GM21423 (cell line): ENCODE data around the gene TYROBP.
"Not testable (repeated sequence)": the region's sequence is repeated elsewhere in the genome, so short reads cannot be mapped to it uniquely, and the experiment has no call there.

Experiments used
- ATAC-seq: cut with Tn5 transposase; IDR thresholded peaks from one replicate; pipeline ENCODE4 v1.9.1; 2021; ENCODE audit warnings: mild to moderate bottlenecking, moderate library complexity; ENCODE audit not compliant: unreplicated experiment

TYROBP gene

GRCh38 chr19:35901854-35902661 is 6.0 kb downstream of the TYROBP start, which contains the start of gene HCST:
HCST (plus strand) TSS chr19:35902529; CDS start chr19:35902594, 65 bp downstream.
- ATAC-seq, result no peak

- no peak for ATAC-seq
Observed at GRCh38 chr19:35901055-35901644, 6.9 kb downstream of the TYROBP start.

GRCh38 chr19:35899547-35900214 is 8.4 kb downstream of the TYROBP start:
- peak; percentile 44 for ATAC-seq

GRCh38 chr19:35898499-35898809 is 9.6 kb downstream of the TYROBP start:
- no peak for ATAC-seq

GRCh38 chr19:35897706-35898451 is 10.2 kb downstream of the TYROBP start:
- no peak for ATAC-seq

- no peak for ATAC-seq
Observed at GRCh38 chr19:35896643-35897040, 11.5 kb downstream of the TYROBP start.

DNA sequence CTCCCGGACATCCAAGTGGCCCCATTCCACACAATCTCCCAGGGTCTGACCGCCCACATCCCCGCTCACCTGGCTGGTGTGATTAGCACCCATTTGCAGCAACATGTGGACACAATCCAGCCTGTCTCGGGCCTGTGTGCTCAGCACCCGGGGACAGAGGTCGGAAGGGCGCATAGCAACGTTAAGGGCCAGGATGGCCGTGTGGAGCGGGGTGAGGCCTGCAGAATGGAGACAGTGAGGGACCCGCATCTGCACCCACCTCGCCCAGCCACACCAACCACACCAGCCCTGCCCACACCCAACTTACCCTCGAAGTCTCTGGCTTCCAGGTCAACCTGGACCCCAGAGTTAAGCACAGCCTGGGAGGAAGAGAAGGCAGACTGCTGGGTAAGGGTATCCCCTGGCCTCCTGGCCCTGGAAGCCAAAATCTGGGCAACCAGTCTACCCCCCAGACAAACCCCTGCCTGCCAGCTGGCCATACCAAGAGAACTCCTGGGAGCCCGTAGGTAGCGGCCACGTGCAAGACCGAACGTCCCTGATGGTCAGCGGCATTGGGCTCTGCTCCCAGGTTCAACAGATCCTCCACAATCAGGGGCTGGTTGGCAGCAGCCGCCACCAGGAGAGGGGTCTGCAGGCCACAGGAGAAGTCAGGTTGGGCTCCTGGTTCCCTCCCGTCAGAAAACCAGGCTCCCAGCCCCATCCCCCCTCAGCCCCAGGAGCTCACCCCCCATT is 12.0 kb downstream of the TYROBP start:
- ATAC-seq, result no peak

- ATAC-seq, result no peak
Observed at GRCh38 chr19:35894342-35894741, 13.8 kb downstream of the TYROBP start.

DNA sequence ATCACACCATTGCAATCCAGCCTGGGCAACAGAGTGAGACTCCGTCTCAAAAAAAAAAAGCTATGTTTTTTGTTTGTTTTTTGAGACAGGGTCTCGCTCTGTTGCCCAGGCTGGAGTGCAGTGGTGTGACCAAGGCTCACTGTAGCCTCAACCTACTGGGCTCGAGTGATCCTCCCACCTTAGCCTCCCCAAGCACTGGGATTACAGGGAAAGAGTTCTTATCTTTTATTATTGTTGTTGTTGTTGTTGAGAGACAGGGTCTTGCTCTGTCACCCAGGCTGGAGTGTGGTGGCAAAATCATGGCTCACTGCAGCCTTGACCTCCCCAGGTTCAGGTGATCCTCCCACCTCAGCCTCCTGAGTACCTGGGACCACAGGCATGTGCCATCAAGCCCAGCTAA is 16.3 kb downstream of the TYROBP start:
- not testable (repeated sequence) for ATAC-seq

DNA sequence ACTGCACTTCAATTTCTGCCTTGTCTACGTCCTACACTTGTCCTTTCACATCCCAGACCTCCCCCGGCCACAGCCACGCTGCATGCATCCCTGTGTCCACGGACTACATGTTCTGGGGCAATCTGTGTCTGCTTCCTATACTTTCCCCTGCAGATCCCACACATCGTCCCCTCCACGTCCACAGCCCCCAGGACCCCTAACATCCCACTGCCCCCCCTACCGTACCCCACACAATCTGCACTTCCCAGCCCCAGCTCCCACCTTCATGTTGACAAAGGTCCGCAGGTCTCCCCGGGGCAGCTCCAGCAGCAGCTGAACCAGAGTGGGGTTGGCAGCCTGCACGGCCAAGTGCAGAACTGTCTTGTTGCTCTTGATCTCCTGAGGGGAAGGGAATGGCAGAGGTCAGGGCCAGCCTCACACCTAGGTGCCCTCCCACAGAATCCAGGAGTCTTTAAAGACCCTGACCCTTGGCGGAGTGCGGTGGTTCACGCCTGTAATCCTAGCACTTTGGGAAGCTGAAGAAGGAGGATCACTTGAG is 17.9 kb downstream of the TYROBP start:
- ATAC-seq, result no peak

DNA sequence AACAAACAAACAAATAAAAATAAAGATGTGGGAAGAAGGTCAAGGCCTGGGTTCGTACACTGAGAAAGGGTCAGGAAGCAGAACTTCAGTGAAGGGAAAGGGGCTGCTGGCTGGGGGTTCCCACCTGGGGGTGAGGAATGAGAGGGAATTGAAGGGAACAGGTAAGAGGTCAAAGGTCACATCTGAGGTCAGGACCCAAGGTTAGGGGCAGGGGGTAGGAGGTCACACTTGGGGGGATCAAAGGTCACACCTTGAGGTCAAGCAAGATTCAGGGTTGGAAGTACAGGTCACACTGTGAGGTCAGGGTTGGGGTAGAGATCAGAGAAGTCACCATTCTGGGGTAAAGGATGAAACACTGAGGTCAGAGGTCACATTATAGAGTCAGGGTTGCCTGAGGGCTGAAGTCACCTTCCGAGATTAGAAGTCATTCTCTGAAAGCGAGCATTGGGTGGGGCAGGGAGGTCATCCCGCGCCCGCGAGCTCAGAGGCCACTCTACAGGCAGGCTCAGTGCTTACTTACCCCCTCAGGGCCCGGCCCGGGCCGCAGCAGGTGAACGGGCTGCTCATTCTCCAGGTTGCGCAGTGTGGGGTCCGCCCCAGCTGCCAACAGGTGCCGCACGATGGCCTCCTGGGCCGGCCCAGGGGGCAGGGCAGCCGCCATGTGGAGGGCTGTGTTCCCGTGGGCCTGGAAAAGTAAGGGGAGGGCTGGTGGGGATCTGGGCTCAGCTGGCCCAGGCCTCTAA is 18.6 kb downstream of the TYROBP start:
- ATAC-seq, result no peak

DNA sequence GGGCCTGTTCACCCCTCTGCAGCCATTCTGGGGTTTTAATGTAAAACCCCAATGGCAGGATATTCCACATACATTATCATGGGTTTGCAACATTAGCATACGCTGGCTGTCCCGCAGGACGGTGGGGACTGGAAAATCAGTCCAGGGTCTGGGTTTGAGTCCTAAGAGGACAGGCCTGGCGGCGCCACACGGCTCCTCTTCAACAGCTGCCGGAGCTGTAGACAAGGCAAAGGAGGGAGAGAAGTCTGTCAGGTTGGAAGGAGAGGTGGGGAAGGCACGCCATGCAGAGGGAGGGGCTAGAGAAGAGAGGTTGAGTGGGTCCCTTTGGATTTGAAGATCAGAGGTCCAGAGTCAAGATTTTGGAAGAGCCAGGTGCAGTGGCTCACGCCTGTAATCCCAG is 19.7 kb downstream of the TYROBP start:
- ATAC-seq, result no peak

DNA sequence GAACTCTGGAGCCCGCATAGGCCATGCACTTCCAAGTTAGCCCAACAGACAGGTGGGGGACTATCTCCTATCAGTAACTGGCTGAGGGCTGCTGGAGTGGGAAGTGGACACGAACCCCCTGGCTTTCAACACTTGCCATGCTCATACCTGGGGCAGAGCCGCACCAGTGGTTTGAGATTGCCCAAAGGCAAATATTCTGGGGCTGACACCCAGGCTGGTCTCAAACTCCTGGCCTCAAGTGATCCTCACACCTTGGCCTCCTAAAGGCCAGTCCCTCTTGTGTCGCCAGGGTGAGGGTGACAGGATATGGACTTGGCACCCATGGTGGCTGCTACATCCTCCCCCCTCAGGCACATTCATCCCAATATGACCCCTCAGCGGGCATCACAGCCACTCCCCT is 20.9 kb downstream of the TYROBP start:
- no peak for ATAC-seq

DNA sequence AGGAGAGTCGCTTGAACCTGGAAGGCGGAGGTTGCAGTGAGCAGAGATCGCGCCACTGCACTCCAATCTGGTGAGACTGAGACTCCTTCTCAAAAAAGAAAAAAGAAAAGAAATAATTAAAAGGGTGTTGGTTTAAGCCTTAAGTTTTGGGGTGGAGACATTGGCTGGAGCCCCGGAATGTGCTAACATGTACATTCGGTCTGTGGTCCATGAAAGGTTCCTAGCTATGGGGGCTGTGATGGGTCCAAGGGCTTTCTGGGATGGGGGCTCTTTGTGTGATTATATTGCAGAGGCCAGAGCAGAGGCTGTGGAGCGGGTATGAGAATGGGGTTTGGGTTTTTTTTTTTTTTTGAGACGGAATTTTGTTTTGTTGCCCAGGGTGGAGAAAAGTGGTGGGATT is 22.2 kb downstream of the TYROBP start:
- no peak for ATAC-seq

- ATAC-seq, result no peak
Observed at GRCh38 chr19:35885225-35885738, 22.8 kb downstream of the TYROBP start.

GRCh38 chr19:35883882-35884281 is 24.2 kb downstream of the TYROBP start:
- no peak for ATAC-seq

GRCh38 chr19:35882114-35882832 is 25.8 kb downstream of the TYROBP start:
- no peak for ATAC-seq

DNA sequence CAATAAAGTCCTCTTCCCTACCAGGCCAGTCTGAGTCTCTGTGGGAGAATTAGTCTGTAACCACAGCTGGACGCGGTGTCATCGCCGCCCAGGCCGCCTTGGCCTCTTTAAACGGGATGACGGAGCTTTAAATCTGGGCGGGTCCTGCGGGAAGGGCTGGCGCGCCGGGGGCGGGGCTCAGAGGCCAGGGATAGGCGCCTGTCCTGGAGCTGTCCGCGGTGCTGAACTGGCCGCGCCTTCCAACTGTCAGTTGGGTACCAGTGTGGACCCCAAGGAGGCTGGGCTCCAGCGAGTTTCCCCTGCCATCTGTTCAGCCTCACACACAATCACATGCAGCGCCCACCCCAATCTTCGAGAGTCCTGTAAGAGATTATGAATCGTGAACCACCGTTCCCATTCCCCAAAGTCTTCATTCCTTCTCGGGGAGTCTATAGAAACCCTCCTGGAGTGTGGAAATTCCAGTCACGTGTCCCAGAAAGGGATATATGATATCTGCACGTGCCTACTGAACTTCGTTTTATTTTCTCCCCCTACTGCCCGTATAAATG is 28.3 kb downstream of the TYROBP start:
- no peak for ATAC-seq

- no peak for ATAC-seq
Observed at GRCh38 chr19:35879068-35879467, 29.0 kb downstream of the TYROBP start.
